ENCODE data around the gene KCNB1. TPM values are rescaled to one million over a fixed set of nuclear protein-coding genes. Genes with fewer than 3 reads are reported as not detected.

The KCNB1 gene
- total RNA-seq, 1 experiment from 2014 or later, result 0.68 TPM

DNA sequence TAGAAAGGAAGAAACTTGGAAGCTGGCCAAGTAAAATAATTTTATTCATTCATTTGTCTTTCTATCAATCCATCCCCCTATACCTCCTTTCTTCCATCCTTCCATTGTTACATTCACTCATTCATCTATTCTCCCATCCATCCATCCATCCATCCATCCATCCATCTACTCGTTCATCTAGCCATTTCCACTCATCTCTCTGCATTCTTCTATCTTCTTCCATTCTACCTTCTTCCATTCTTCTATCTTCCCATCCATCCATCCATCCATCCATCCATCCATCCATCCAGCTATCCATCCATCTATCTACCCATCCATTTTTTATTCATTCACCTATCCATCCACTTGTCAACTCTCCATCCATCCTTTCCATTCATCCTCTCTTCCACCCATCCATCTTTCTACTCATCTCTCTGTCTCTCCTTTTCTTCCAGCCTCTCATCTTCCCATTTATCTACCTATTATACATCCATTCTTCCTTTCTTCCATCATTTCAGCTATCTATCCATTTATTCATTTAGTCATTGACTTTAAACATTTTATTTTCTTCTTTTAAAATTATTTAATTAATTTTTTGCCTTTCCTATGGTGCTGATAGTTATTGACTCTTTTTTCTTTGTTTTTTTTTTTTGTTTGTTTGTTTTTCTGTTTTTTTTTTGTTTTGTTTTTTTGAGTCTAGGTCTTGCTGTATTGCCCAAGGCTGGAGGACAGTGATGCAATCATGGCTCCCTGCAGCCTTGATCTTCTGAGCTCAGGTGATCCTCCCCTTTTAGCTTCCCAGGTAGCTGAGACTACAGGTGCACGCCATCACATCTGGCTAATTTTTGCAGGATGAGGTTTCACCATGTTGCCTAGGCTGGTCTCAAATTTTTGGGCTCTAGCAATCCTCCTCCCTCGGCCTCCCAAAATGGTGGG, 151.5 kb downstream of the KCNB1 start:
- H2BK5ac ChIP-seq (ENCODE audit: insufficient read length, low read length), result no peak overlapping the region
- H3K14ac ChIP-seq (ENCODE audit: insufficient read depth, low read length), result no peak overlapping the region
- no peak overlapping the region for H3K27ac ChIP-seq (ENCODE audit: insufficient read length, low read depth, low read length)
- TF ChIP-seq, protein P1, sequence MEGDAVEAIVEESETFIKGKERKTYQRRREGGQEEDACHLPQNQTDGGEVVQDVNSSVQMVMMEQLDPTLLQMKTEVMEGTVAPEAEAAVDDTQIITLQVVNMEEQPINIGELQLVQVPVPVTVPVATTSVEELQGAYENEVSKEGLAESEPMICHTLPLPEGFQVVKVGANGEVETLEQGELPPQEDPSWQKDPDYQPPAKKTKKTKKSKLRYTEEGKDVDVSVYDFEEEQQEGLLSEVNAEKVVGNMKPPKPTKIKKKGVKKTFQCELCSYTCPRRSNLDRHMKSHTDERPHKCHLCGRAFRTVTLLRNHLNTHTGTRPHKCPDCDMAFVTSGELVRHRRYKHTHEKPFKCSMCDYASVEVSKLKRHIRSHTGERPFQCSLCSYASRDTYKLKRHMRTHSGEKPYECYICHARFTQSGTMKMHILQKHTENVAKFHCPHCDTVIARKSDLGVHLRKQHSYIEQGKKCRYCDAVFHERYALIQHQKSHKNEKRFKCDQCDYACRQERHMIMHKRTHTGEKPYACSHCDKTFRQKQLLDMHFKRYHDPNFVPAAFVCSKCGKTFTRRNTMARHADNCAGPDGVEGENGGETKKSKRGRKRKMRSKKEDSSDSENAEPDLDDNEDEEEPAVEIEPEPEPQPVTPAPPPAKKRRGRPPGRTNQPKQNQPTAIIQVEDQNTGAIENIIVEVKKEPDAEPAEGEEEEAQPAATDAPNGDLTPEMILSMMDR (conservative IDR thresholded peaks at IDR 0.05), result no peak
- DNase-seq, result no peak
- Mint-ChIP-seq H3K9me3 (no peaks in the 10 kb centered on the region; a peak in 1 of 5 replicates), H3K4me3 (no peak overlapping the region), H3K4me1 (peaks cover 4 to 7% of the 10 kb centered on the region in 2 experiments), H3K27ac (no peak overlapping the region), H3K27me3 (ENCODE audit: low read depth) (peaks cover 33% of the 10 kb centered on the region), H3K36me3 (ENCODE audit: insufficient read depth in 1 of 3, low read depth in 3 of 3) (no peaks in the 10 kb centered on the region)
- H3K23ac ChIP-seq (ENCODE audit: insufficient read length, low read depth, low read length), result no peak overlapping the region
- H3K79me1 ChIP-seq (ENCODE audit: insufficient read depth, low read depth, low read length, poor library complexity, severe bottlenecking), result no peaks in the 10 kb centered on the region
- H3K18ac ChIP-seq (ENCODE audit: insufficient read length, low read depth, low read length), result no peak overlapping the region
- H3K4me1 ChIP-seq (ENCODE audit: insufficient read depth, low read length), result 0 out of 2 replicates have a peak, but pooled peaks cover 2% of the 10 kb centered on the region
- WGBS (ENCODE audit: extremely low coverage, insufficient read length, low lambda C conversion rate), result no CpG with 5 or more reads among the region's 3 CpGs
- no peaks in the 10 kb centered on the region for H4K20me1 ChIP-seq (ENCODE audit: control insufficient read depth, insufficient read depth, insufficient read length)
- H2AFZ ChIP-seq (ENCODE audit: low read length), result no peak overlapping the region
- no peaks in the 10 kb centered on the region for H3K79me2 ChIP-seq (ENCODE audit: insufficient read depth, low read length)
- H3K23me2 ChIP-seq (ENCODE audit: insufficient read length, low read depth, low read length, poor library complexity, severe bottlenecking), result no peaks in the 10 kb centered on the region
- H3K56ac ChIP-seq (ENCODE audit: insufficient read length, low read depth, low read length), result no peak overlapping the region
- H3K27me3 ChIP-seq (ENCODE audit: insufficient read depth, low read length), result no peaks in the 10 kb centered on the region
- no peak overlapping the region for H2BK20ac ChIP-seq (ENCODE audit: low read depth, low read length, poor library complexity, severe bottlenecking)
- H4K91ac ChIP-seq (ENCODE audit: insufficient read length, low read depth, low read length), result no peak overlapping the region
- no peak overlapping the region for H4K5ac ChIP-seq (ENCODE audit: insufficient read length, low read depth, low read length)
- no peak overlapping the region for H2AK5ac ChIP-seq (ENCODE audit: insufficient read length, low read length)
- H4K8ac ChIP-seq (replicated peaks; ENCODE audit: insufficient read length, low read depth, low read length), result no peak overlapping the region
- H3K9me3 ChIP-seq (ENCODE audit: control insufficient read depth, low read depth, low read length), result no peaks in the 10 kb centered on the region
- H3K4ac ChIP-seq (ENCODE audit: low read depth, low read length), result no peak overlapping the region
- H2BK12ac ChIP-seq (ENCODE audit: insufficient read length, low read depth, low read length), result no peak overlapping the region
- no peak overlapping the region for H3K9ac ChIP-seq (ENCODE audit: extremely low read depth, insufficient read length, low read length)
- H2BK15ac ChIP-seq (ENCODE audit: low read depth, low read length), result no peak overlapping the region
- no peak overlapping the region for H3K4me2 ChIP-seq (ENCODE audit: insufficient read depth, insufficient read length, low read length)
- no peak overlapping the region for H3T11ph ChIP-seq (ENCODE audit: low read length)
- H2BK120ac ChIP-seq (ENCODE audit: low read depth, low read length, poor library complexity, severe bottlenecking), result no peak overlapping the region

Measured in H9 (cell line).